Measurements from ENCODE around the gene ALOX15.
"Not testable (repeated sequence)": the region's sequence is repeated elsewhere in the genome, so short reads cannot be mapped to it uniquely, and the experiment has no call there.

The ALOX15 gene

GRCh38 chr17:4641297-4642195 is at the start of gene ALOX15:
Gene ALOX15, minus strand, starts transcription at chr17:4641678. Its CDS starts 27 bp downstream, at chr17:4641651.
- in situ Hi-C loops (cut with MboI; ENCODE audit: low pct_unique_long_range_greater_than_20kb, low sequenced_read_pairs, unreplicated experiment) = no loop called here
- no peak for TF ChIP-seq CTCF (IDR thresholded peaks at IDR 0.05; ENCODE audit: extremely low read depth, insufficient read depth, missing control alignments)
- no peak for DNase-seq (ENCODE audit: low spot score)

- no peak for TF ChIP-seq CTCF (IDR thresholded peaks at IDR 0.05; ENCODE audit: extremely low read depth, insufficient read depth, missing control alignments)
- no peak for DNase-seq (ENCODE audit: low spot score)
- in situ Hi-C loops (cut with MboI; ENCODE audit: low pct_unique_long_range_greater_than_20kb, low sequenced_read_pairs, unreplicated experiment) = no loop called here
These were observed 49.3 kb upstream of the ALOX15 start for GRCh38 chr17:4690745-4691144.

- in situ Hi-C loops (cut with MboI; ENCODE audit: low pct_unique_long_range_greater_than_20kb, low sequenced_read_pairs, unreplicated experiment); DNase-seq (ENCODE audit: low spot score): not testable (repeated sequence)
These were observed 48.4 kb upstream of the ALOX15 start for GRCh38 chr17:4689872-4690271.

- in situ Hi-C loops (cut with MboI; ENCODE audit: low pct_unique_long_range_greater_than_20kb, low sequenced_read_pairs, unreplicated experiment); DNase-seq (ENCODE audit: low spot score): not testable (repeated sequence)
These were observed 42.3 kb upstream of the ALOX15 start for GRCh38 chr17:4683739-4684138.

GRCh38 chr17:4679658-4680057 is 38.2 kb upstream of the ALOX15 start:
- TF ChIP-seq CTCF (IDR thresholded peaks at IDR 0.05; ENCODE audit: extremely low read depth, insufficient read depth, missing control alignments) = no peak
- in situ Hi-C loops (cut with MboI; ENCODE audit: low pct_unique_long_range_greater_than_20kb, low sequenced_read_pairs, unreplicated experiment) = no loop called here
- DNase-seq (ENCODE audit: low spot score) = no peak

GRCh38 chr17:4678448-4679026 is 37.1 kb upstream of the ALOX15 start:
- no peak for DNase-seq (ENCODE audit: low spot score)
- in situ Hi-C loops (cut with MboI; ENCODE audit: low pct_unique_long_range_greater_than_20kb, low sequenced_read_pairs, unreplicated experiment) = no loop called here

GRCh38 chr17:4676791-4677190 is 35.3 kb upstream of the ALOX15 start:
- in situ Hi-C loops (cut with MboI; ENCODE audit: low pct_unique_long_range_greater_than_20kb, low sequenced_read_pairs, unreplicated experiment) = no loop called here
- no peak for TF ChIP-seq CTCF (IDR thresholded peaks at IDR 0.05; ENCODE audit: extremely low read depth, insufficient read depth, missing control alignments)
- no peak for DNase-seq (ENCODE audit: low spot score)

More at GRCh38 chr17:4678448-4679026, 37.1 kb upstream of the ALOX15 start:
- TF ChIP-seq CTCF (IDR thresholded peaks at IDR 0.05; ENCODE audit: extremely low read depth, insufficient read depth, missing control alignments) = no peak

All from GM13977 (cell line).